NCI-H128 (cell line): ENCODE measurements around the gene COA6.
"Not testable (repeated sequence)": the region's sequence is repeated elsewhere in the genome, so short reads cannot be mapped to it uniquely, and the experiment has no call there.

Source experiments
- DNase-seq: peaks from one replicate; lab custom pipeline; 2025; ENCODE audit not compliant: unreplicated experiment; lab: John Stamatoyannopoulos, UW

COA6 gene

GRCh38 chr1:234373064-234373958 is at the start of gene COA6:
TSS of gene COA6 (plus strand) at chr1:234373456. CDS start at chr1:234373467, 11 bp downstream.
- DNase-seq = peak; percentile 93

- no peak for DNase-seq
Measured at GRCh38 chr1:234324821-234325220, 48.4 kb upstream of the COA6 start.

DNA sequence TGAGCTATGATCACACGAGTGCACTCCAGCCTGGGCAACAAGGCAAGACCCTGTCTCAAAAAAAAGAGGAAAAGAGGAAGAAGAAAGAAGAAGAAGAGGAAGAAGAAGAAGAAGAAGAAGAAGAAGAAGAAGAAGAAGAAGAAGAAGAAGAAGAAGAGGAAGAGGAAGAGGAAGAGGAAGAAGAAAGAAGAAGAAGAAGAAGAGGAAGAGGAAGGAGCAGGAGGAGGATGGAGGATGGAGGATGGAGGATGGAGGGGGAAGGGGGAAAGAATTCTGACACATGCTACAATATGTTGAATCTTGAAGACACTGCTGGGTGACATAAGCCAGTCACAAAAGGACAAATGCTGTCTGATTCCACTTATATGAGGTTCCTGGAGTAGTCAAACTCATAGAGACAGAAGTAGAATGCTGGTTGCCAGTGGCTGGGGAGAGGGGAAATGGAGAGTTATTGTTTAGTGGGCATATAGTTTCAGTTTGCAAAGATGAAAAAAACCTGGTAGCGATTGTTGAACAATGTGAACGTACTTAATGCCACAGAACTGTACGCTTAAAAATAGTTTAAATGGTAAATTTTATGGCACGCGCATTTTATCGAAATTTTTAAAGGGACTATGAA is 47.3 kb upstream of the COA6 start:
- DNase-seq = no peak

- no peak for DNase-seq
Measured at GRCh38 chr1:234326497-234327366, 46.5 kb upstream of the COA6 start.

DNA sequence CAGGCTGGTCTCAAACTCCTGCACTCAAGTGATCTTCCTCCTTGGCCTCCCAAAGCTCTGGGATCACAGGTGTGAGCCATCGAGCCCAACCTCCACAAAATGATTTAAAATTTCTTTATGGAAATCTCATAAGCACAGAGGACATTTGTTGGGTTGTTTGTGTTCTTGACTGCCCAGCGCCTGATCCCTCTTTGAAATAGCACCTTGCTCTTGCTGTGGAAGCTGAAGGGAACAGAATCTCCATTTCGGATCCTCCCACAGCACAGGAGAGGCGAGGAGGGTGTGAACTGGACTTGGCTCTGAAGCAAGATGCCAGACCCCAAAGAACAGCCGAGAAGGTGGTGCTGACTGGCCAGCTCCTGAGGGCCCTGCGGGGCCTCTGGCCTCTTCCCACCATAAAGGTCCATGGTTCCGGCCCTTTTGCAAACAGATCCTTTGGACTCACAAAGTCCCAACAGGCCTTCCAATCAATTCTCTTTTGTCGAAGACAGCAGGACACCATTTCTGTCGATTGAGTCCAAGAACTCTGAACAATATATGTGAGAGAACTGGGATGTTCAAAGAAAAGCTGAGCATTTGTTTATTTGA is 45.6 kb upstream of the COA6 start:
- DNase-seq = no peak

DNA sequence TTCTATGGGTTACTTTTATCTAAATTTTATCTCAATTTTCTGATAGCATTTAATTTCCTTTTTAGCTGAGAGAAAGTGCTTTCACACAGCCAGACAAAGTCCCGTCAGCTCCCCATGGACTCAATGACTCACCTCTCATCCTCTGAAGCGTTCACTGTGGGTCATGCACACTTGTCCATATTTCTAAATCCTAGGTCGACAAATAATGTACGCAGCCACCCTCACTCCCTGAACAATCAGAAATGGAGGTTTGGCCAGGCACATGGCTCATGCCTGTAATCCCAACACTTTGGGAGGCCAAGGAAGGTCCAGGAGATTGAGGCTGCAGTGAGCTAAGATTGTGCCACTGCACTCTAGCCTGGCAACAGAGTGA is 42.4 kb upstream of the COA6 start:
- DNase-seq = no peak

DNA sequence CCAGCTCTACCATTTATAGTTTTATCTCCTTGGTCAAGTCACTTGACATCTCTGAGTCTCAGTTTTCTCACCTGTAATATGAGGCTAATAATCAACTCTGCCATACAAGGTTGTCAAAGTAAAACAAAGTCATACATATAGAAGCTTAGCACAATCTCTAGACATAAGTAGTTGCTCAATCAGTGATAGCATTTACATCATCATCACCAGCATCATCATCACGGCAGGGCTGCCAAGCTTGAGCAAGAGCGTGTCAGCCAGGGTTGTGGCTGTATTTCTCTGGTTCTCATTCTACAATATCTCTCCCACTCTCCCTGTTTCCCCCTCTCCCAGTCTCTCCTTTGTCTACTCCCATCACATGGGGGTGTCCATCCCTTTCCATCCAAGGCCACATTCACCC is 41.7 kb upstream of the COA6 start:
- no peak for DNase-seq

- no peak for DNase-seq
Measured at GRCh38 chr1:234336359-234336758, 36.9 kb upstream of the COA6 start.

DNA sequence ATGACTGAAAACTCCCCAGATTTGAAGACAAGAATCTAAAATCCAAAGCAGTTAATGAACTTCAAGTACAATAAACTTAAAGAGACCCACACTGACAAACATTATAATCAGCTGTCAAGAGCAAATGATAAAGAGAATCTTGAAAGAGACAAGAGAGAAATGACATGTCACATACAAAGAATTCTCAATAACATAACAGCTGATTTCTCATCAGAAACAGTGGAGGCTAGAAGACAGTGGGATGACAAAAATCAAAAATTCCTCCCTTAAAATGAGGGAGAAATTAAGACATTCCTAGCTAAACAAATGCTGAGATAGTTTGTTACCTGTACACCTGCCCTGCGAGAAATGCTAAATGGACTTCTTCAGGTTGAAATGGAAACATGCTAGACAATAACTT is 36.0 kb upstream of the COA6 start:
- no peak for DNase-seq

GRCh38 chr1:234340528-234340927 is 32.7 kb upstream of the COA6 start:
- no peak for DNase-seq

DNA sequence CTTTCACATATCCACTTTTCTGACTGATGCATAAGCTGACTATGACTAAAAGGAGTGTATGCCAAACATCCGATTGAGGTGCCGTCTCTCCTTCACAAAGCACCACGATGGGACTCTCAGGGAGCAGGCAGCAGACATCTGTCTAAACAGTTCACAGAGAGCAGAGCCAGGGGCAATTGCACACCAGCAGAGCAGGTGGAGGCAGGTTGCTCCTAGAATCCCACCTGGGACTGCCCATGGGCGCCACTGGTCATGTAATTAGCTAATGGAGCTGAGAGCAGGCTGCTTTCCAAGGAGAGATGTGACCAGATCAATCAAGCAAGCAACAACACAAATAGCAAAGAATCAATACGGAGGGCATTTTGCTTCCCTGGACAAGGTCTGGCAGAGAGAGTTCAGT is 30.5 kb upstream of the COA6 start:
- no peak for DNase-seq

DNA sequence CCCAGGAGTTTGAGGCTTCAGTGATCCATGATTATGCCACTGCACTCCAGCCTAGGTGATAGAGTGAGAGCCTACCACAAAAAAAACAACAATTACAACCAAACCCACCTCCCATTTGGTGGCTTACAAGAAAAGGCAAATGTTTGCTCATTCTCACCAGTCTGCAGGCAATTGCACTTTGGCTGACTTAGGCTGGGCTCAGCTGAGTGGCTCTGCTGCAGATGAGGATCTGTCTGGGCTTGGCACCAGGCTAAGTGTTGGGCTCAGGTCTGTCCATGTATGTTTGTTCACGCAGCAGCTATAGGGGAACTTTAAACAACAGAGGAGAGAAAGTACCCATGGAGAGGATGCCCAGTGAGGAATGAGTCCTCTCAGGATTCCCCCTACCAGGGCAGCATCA is 28.0 kb upstream of the COA6 start:
- no peak for DNase-seq

GRCh38 chr1:234348964-234349363 is 24.3 kb upstream of the COA6 start:
- DNase-seq = no peak

- DNase-seq = no peak
Measured at GRCh38 chr1:234355782-234356510, 17.3 kb upstream of the COA6 start.

- DNase-seq = not testable (repeated sequence)
Measured at GRCh38 chr1:234356615-234357269, 16.5 kb upstream of the COA6 start.

DNA sequence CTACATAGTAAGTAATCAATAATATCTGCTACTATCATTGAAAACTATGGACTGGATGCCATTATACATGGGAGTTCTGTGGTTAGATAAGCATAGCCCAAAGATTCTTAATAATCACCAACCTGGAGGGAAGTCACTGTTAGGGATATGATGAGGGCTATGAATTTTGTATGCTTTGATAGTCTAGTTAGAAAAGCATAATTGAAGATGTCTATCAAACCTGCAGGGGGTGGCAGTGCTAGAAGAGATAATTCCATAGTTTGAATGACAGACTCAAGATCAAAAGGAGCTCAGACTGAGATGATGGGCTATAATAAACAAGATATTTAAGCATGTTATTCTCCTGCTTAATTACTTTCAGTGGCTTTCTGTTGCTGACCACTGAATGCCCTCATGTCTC is 15.4 kb upstream of the COA6 start:
- no peak for DNase-seq

DNA sequence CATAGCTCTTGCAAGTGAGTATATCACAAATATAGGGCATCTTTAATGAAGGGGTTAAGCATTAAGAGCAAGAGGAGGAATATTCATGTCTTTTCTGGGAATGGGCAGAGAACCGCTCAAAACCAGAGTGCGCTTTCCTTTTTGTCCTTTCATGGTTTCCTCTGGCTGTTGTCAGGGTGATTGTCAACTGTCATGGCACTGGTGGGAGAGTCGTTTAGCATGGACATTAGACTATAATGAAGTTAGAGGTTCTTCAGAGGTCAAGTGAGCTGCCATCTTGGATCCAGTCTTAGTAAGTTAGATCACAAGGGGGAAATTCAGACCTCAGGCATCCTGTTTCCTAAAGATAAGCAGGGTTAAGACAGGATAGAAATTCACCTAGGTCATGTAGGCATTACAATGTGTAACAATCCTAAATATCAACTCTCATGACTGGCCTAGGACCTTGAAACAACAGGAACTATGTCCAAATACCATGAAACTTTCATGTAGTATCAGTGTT is 12.1 kb upstream of the COA6 start:
- no peak for DNase-seq

DNA sequence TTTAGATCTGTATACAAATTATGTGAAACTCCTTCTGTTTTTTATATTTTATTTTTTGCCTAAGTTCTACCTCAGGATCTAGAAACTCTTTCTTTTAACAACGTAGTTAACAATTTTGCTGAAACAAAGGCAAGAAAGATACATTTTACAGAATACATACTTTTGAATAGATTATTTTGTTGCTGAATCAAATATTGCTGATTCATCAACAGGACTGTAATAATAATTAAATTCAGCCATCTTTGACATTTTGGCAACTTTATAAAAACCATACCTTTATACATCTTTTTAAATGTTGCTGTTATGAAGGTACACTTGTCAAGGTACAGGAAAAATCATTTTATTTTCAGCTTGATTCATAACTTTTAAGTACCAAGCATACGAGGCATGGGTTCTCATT is 10.7 kb upstream of the COA6 start:
- no peak for DNase-seq

DNA sequence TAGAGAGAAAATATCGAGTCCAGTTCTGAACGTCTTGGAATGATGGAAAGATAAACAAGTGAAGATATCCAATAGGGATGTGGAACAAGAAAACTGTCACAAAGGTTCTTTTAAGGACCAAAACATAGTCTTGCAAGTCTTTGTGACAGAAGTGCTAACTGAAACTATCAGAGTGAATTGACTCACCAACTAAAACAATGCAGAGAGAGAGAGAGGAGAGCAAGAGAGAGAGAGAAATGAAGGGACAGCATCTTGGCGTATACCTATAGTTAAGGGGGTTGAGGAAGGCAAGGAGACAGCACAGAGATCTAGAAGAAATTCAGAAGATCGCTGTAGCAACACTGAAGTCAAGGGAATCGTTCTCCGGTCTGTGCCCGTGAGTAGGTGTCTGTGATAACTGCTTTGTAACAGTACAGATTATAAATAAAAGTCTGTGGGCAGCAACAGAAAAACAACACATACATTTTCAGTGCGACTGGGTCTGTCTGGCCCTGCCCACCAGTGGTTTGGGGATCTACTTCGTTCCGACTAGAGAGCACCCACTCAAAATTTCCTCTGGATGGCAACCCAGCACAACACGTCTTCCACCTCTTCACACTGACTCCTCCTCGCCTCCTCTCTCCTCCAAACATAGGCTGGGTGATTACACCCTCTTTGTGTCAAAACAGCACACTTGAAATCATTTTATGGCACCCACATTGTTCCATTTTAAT is 4.8 kb upstream of the COA6 start:
- no peak for DNase-seq
